Measurements from ENCODE around the gene ARID5B.

The ARID5B gene

DNA sequence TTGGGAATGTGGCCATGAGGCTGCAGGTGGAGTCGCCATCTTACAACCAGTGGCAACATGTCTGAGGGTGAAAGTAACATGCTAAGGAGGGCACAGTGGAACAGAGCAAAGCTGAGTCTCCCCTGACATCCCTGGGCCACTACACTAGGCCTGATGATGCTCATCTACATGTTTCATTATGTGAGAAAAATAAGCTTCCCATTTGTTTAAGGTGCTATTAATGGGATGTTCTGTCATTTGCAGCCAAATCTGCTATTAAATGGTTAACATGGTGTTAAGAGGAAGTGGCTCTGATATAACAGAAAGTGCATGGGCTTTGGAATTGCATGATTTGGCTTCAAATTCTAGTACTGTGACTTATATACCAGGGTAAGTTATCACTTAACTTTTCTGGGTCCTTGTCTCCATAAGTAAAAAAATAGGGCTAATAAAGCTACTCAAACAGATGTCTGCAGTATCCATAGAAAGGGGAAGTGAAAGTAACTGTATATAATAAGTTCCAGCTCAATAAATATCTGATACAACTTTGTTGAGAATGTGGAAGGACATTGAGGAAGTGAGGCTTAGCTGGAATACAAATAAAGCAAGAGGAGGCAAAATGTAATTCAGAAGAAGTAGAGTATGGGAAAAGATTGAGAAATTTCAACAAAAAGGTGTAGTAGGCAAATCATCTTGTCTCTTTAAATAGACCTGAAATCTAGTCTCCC is 208.2 kb downstream of the ARID5B start:
- FAIRE-seq: no peak

DNA sequence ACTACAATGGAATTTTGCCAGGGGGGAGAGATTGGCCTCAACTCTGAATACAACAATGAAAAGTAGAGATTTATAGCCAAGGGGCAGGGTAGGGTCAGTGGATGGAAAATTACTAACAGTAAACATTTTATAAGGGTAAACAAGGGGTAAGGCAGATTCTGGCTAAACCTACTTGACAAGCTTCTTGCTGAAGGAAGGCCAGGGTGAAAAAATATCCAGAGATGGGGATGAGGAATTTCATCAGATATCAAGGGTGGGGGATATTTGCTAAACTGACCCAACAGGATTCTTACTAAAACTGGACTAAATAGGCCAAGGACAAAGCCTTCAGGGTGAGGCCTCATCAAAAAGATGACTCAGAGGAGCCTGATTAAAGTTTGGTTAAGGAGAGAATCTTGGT is 210.8 kb downstream of the ARID5B start:
- no peak for FAIRE-seq

- FAIRE-seq: no peak
Observed at GRCh38 chr10:62112963-62113362, 211.5 kb downstream of the ARID5B start.

DNA sequence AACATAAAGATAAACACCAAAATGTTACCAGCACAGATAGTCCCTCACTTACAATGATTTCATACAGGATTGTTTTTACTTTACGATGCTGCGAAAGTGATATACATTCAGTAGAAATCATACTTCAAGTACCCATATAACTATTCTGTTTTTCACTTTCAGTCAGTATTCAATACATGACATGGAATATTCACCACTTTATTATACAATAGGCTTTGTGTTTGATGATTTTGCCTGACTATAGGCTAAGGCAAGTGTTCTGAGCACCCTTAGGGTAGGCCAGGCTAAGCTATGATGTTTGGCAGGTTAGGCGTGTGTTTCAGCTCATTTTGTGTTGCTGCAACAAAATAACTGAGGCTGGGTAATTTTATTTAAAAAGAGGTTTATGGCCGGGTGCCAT is 212.2 kb downstream of the ARID5B start:
- FAIRE-seq: no peak

DNA sequence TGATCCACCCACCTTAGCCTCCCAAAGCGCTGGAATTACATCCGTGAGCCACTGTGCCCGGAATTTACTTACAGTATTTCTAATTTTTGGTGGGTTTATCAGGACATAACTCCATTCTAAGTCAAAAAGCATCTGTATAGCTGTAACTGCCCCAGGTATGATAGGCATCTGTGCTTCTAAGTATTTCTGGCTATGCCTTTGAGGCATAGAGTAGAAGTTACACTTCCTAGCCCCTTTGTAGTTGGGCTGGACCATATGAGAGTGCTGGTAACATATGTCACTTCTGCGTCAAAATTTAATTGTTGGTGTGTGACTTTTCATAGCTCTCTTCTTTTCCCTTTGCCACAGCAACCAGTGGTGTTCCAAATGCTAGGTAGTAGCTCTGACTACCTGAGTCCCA is 213.8 kb downstream of the ARID5B start:
- no peak for FAIRE-seq

DNA sequence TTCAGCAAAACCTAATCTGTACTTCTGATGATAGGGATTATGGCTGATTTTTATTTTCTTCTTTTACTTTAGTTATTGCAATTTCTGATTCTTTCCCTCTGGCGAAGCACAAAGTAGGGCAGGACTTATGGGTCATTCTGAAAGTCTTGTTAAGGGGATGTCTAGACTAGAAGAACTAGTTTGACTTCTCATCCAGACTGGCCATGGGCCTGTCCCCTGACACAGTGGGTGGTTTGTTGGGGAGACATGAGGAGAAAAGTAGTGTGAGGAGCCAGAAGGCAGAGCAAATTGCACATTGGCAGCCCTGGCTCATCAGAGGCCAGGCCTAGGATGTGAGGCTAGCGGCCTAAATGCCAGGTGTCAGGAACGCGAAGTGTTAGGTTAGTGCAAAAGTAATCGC is 214.3 kb downstream of the ARID5B start:
- no peak for FAIRE-seq

- FAIRE-seq: no peak
Observed at GRCh38 chr10:62116896-62117295, 215.4 kb downstream of the ARID5B start.

DNA sequence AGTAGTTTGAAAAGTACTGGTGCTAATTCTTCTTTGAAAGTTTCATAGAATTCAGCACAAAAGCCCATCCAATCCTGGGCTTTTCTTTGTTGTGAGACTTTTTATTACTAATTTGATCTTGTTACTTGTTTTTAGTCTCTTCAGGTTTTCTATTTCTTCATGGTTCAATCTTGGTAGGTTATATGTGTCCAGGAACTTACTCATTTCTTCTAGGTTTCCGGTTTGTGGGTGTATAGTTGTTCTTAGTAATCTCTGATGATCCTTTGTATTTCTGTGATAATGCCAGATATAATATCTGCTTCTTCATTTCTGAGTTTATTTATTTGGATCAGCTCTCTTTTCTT is 219.7 kb downstream of the ARID5B start:
- FAIRE-seq: no peak

DNA sequence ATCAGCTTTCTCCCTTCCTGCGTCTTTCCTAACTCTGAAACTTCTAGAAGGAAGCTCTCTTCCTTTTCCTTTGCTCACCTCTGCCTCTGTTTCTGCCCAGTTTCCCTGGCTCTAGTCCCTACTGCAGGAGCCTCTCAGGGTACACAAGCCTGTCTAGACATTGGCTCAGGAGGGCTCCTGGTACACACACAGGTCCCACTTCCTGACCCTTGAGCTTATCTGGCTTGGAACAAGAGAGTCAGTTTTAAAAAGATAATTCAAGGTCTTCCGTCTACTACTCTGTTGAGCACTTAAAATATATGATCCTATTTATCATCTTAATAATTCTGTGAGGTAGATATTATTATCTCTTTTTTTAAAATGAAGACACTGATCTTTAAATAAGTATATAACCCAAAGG is 226.5 kb downstream of the ARID5B start:
- no peak for FAIRE-seq

DNA sequence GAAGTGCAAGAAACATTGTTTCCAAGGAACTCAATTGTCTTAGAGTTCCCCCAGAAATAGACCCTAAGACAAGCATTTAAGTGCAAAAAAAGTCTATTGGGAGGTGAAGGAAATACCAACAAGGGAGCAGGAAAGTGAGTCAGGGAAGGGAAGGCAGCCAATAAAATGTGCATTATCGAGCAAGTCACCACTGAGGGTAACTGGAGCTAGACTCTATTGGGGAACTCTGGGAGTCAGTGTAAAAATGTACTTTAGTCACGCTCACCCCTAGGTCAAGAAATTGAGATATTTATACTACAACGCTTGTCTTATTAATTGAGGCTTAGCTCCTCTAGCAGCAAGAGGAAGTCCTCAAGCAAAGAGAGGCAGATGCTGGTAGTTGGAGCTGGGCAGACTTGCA is 229.4 kb downstream of the ARID5B start:
- FAIRE-seq: no peak

- FAIRE-seq: no peak
Observed at GRCh38 chr10:62131724-62132123, 230.2 kb downstream of the ARID5B start.

DNA sequence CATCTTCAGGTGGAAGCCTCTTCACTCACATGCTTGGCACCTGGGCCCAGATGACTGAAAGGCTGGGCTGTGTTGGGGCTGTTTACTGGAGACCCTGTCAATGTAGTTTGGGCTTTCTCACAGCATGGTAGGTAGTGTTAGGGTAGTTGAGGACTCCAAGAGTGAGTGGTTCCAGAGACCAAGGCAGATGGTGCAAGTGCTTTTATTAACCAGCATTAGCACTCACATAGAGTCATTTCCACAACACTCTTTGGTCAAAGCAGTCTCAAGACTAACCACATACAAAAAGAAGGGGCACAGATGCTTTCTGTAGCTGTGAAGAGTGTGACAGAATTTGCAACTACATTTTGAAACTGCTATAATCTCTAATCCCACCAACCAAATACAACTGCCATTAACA is 232.1 kb downstream of the ARID5B start:
- no peak for FAIRE-seq

DNA sequence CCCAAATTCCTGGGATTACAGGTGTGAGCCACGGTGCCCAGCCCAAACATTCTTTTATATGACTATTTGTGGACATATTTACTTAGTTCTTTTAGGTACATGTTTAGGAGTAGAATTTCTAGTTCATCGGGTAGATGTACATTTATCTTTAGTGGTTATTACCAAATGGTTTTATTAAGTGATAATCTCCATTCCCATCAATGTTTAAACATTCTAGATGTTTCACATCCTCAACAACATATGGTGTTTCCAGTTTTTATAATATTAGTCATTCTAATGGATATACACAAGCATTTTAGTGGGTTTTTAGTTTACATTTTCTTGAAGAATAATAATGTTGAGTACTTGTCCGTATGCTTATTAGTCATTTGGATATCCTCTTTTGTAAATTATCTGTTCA is 235.4 kb downstream of the ARID5B start:
- no peak for FAIRE-seq

Measured in A204.1 (cell line).